ENCODE data around the gene TXNRD2.

DNA sequence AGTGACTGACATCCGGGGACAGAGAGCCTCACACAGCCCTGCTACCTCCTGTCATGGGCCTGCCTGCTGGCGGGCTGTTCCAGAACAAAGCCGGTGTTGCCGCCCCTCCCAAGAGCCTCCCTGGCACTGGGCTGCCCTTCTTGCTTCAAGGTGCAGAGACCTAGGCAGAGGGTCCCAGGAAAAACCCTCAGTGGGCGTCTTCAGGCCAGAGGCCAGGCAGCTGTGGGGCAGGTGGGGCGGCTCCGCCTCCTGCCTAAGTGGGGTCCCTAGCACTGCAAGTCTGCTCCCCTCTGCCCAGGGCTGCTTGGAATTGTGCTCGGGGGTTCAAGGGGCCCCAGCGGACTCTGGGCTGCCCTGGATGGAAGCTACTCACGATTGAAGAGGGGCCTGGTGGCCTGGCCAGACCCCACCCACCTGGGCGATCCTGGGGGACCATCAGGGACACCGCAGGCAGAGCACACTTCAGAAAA lies 66.5 kb downstream of the TXNRD2 start:
- TF ChIP-seq, protein P1, sequence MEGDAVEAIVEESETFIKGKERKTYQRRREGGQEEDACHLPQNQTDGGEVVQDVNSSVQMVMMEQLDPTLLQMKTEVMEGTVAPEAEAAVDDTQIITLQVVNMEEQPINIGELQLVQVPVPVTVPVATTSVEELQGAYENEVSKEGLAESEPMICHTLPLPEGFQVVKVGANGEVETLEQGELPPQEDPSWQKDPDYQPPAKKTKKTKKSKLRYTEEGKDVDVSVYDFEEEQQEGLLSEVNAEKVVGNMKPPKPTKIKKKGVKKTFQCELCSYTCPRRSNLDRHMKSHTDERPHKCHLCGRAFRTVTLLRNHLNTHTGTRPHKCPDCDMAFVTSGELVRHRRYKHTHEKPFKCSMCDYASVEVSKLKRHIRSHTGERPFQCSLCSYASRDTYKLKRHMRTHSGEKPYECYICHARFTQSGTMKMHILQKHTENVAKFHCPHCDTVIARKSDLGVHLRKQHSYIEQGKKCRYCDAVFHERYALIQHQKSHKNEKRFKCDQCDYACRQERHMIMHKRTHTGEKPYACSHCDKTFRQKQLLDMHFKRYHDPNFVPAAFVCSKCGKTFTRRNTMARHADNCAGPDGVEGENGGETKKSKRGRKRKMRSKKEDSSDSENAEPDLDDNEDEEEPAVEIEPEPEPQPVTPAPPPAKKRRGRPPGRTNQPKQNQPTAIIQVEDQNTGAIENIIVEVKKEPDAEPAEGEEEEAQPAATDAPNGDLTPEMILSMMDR (IDR thresholded peaks at IDR 0.05 in 2 of 3, conservative IDR thresholded peaks at IDR 0.05 in 1 of 3; ENCODE audit: control insufficient read depth in 2 of 3, extremely low read depth in 1 of 3, insufficient read depth in 1 of 3, low read depth in 3 of 3, low read length in 3 of 3), result no peak
- TF ChIP-seq FOS (IDR thresholded peaks at IDR 0.05; ENCODE audit: borderline replicate concordance, extremely low read depth, insufficient read length) (no peak), SREBF2 (IDR thresholded peaks at IDR 0.05; ENCODE audit: low read length) (no peak), MXI1 (IDR thresholded peaks at IDR 0.05; ENCODE audit: low read depth, low read length) (no peak), NFXL1 (IDR thresholded peaks at IDR 0.05; ENCODE audit: borderline replicate concordance) (no peak), POLR2AphosphoS2 (IDR thresholded peaks at IDR 0.05; ENCODE audit: low read depth, low read length) (no peak), ZSCAN29 (IDR thresholded peaks at IDR 0.05) (no peak)
